Tibial nerve (tissue), 4 donors: ENCODE data around the gene TMEM255B. TPM values are rescaled to one million over a fixed set of nuclear protein-coding genes. Genes with fewer than 3 reads are reported as not detected.

Experiments used
- DNase-seq, 2 donors: peaks; one replicate each; pipeline ENCODE4 v3.0.0-alpha.2; 2019; ENCODE audit warnings: low spot score in 2 of 2
- H3K27ac ChIP-seq, 4 donors: fragments of 200-600 bp; sonication (generic) in 3 of 4; one replicate each; pipeline ENCODE4 v1.5.1; 2017 to 2019; ENCODE audit warnings: mild to moderate bottlenecking in 1 of 4
- H3K27me3 ChIP-seq, 2 donors: fragments of 200-600 bp; sonication (generic) in 1 of 2; one replicate each; pipeline versions ENCODE4 v1.5.1 to v1.6.0; 2017 to 2019
- H3K36me3 ChIP-seq, 3 donors: fragments of 200-600 bp; sonication (generic); one replicate each; pipeline ENCODE4 v1.5.1; 2018 to 2019
- H3K4me1 ChIP-seq, 4 donors: fragments of 200-600 bp; sonication (generic) in 3 of 4; one replicate each; pipeline ENCODE4 v1.5.1; 2017 to 2019
- H3K4me3 ChIP-seq, 4 donors: fragments of 200-600 bp; sonication (generic) in 3 of 4; one replicate each; pipeline ENCODE4 v1.5.1; 2017 to 2019; ENCODE audit warnings: mild to moderate bottlenecking in 1 of 4, moderate library complexity in 1 of 4
- H3K9me3 ChIP-seq, 4 donors: fragments of 200-600 bp; sonication (generic) in 3 of 4; one replicate each; pipeline ENCODE4 v1.5.1; 2017 to 2019
- EP300 ChIP-seq, 2 donors: sonication (generic); formaldehyde crosslinking; IDR thresholded peaks; one replicate each; pipeline ENCODE4 v1.6.1; 2017; ENCODE audit warnings: antibody characterized with exemption in 2 of 2, mild to moderate bottlenecking in 1 of 2
- POLR2A ChIP-seq, 2 donors: fragments of 450-650 bp; IDR thresholded peaks; one replicate each; pipeline ENCODE4 v1.6.1; 2017; ENCODE audit warnings: antibody characterized with exemption in 2 of 2, mild to moderate bottlenecking in 2 of 2, moderate library complexity in 2 of 2
- WGBS, 2 donors: methylation state at CpG; one replicate each; pipeline ENCODE4 v1.1.5; 2018; 5-methylcytosine and 5-hydroxymethylcytosine counted together
- total RNA-seq, 4 donors: library from RNA; depleted of rRNA; stranded (reverse); fragments of >200 nt; gene quantifications; one replicate each; pipeline ENCODE4 v1.1.0, GENCODE V29; 2016
- TF ChIP-seq, protein P1 (sequence below), 5 experiments: fragments of 200-600 bp in 3 of 5; fragments of 450-650 bp in 2 of 5; sonication (generic) in 3 of 5; IDR thresholded peaks; one replicate each; pipeline ENCODE4 v1.5.1; 2016 to 2019; ENCODE audit warnings: antibody characterized with exemption in 5 of 5, mild to moderate bottlenecking in 3 of 5, moderate library complexity in 2 of 5

Gene TMEM255B
- total RNA-seq, 4 donors from 2014 or later: 3.3 to 21.6 (median 10.9) TPM

DNA sequence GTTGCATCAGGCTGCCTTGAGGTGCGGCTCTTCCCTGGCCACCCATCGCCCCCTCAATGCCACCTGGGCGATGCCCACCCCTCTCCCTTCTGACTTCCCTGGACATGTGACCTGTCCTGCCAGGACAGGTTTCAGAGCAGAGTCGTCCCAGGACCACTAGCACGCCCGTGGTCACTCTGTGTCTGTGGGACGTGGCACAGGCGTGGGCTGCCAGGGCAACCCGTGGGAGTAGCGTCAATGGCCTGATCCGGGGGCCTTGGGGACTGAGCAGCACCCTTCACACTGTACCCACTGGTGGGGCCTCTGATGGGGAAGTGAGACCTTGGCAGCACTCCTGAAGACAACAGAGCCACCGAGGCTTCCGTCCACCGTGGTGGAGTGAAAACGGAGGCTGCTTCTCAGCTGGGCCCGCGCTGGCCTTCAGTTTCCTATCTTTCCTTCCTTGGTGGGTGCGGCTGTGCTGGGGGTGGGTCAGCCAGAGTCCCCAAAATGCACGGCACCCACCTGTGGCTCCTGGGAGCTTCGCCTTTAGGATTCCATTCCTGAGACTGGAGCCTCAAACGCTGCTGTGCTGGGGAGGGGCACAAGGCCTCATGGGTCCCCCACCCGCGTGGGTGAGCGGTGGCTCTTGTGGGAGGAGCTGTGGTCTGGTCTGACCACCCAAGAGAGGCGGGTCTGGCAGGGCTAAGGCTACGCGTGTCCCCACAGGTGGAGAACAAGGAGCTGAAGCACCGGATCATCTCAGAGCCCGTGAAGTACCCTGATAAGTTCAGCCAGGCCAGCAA lies 26.7 kb upstream of the TMEM255B start:
- no peaks in the 10 kb centered on the region for H3K9me3 ChIP-seq
- TF ChIP-seq EP300 (IDR thresholded peaks at IDR 0.05): no peak
- TF ChIP-seq, protein P1, sequence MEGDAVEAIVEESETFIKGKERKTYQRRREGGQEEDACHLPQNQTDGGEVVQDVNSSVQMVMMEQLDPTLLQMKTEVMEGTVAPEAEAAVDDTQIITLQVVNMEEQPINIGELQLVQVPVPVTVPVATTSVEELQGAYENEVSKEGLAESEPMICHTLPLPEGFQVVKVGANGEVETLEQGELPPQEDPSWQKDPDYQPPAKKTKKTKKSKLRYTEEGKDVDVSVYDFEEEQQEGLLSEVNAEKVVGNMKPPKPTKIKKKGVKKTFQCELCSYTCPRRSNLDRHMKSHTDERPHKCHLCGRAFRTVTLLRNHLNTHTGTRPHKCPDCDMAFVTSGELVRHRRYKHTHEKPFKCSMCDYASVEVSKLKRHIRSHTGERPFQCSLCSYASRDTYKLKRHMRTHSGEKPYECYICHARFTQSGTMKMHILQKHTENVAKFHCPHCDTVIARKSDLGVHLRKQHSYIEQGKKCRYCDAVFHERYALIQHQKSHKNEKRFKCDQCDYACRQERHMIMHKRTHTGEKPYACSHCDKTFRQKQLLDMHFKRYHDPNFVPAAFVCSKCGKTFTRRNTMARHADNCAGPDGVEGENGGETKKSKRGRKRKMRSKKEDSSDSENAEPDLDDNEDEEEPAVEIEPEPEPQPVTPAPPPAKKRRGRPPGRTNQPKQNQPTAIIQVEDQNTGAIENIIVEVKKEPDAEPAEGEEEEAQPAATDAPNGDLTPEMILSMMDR (IDR thresholded peaks at IDR 0.05): no peak
- TF ChIP-seq POLR2A (IDR thresholded peaks at IDR 0.05): no peak
- H3K36me3 ChIP-seq: no peaks in the 10 kb centered on the region
- peaks cover 0 to 43% of the 10 kb centered on the region in 2 donors for H3K27me3 ChIP-seq
- H3K27ac ChIP-seq: no peak overlapping the region
- no peaks in the 10 kb centered on the region for H3K4me1 ChIP-seq
- H3K4me3 ChIP-seq: no peak overlapping the region
- no peak for DNase-seq
- 82 to 86% methylated on average over 15 of the region's 29 CpGs for WGBS, 2 donors

DNA sequence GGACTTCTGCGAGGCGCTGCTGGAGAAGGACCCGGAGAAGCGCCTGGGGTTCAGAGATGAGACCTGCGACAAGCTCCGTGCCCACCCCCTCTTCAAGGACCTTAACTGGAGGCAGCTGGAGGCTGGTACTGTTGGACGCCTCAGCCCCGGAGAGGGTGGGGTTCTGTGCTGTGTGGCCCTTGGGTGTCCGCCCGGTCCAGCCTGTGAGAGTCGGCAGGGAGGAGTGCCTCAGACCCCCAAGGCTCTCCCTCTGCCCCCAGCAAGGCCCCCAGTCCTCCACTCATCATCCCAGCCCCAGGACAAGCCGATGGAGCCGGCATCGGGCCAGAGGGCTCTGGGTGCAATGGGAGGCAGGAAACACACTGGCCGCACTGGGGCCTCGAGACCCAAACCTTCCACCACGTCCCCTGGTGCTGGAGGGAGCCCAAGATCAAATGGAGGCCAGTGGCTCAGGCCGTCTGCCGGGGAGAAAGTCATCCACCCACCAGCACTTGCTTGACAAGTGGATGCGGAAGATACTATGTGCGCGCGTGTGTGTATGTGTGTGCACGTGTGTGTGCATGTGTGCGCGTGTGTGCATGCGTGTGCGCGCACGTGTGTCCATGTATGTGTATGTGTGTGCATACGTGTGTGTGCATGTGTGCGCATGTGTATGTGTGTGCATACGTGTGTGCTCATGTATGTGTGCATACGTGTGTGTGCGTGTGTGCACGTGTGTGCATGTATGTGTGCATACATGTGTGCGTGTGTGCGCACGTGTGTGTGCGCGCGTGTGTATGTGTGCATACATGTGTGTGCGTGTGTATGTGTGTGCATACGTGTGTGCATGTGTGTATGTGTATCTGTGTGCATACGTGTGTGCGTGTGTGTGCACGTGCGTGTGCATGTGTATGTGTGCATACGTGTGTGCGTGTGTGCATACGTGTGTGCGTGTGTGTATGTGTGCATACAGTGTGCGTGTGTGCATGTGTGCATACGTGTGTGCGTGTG lies 25.8 kb upstream of the TMEM255B start:
- 91 to 92% methylated on average over 52 to 55 of the region's 55 CpGs for WGBS, 2 donors
- no peak for DNase-seq
- no peak for TF ChIP-seq POLR2A (IDR thresholded peaks at IDR 0.05)
- no peak for TF ChIP-seq EP300 (IDR thresholded peaks at IDR 0.05)
- TF ChIP-seq, protein P1 (IDR thresholded peaks at IDR 0.05): no peak
- H3K4me3 ChIP-seq: no peak overlapping the region
- no peaks in the 10 kb centered on the region for H3K9me3 ChIP-seq
- peaks cover 0 to 48% of the 10 kb centered on the region in 2 donors for H3K27me3 ChIP-seq
- no peaks in the 10 kb centered on the region for H3K36me3 ChIP-seq
- H3K27ac ChIP-seq: no peak overlapping the region
- no peaks in the 10 kb centered on the region for H3K4me1 ChIP-seq

DNA sequence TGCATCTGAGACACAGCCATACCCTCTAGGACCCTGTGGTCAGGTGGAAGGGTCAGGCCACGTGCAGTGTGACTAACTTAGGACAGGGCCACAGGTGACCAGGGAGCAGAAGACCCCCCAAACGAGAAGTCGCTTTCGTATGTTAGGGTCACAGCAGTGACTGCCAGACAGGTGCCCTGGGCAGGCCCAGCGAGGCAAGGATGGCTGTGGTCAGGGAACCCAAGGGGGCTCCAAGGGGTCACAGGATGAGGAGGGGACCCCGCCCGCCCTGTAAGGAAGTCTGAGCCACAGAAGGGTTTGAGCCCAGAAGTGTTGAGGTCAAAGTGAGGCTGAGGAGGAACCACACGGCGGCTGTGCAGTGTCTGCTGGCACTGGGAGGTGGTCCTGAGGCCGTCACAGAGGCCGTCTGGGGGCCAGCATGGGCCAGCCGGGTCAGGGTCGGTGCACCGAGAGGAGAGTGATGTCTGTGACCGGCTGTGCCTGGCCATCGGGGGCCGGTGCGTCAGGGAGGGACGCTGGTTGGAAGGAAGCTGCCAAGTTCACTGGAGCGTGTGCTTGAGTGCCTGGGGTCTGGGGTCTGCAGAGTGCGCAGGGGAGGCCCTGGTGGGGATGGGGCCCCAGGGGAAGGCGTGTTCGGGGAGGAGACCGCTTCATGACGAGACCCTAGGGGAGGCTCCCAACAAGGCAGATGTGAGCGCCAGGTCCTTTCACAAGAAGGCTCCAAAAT lies 24.8 kb upstream of the TMEM255B start:
- no peak for DNase-seq
- Histone ChIP-seq H3K4me3 (no peak overlapping the region), H3K27ac (no peak overlapping the region), H3K27me3 (peaks cover 0 to 38% of the 10 kb centered on the region in 2 donors), H3K4me1 (no peaks in the 10 kb centered on the region), H3K36me3 (no peaks in the 10 kb centered on the region), H3K9me3 (no peaks in the 10 kb centered on the region)
- WGBS, 2 donors: 80 to 87% methylated on average over 24 to 26 of the region's 26 CpGs
- TF ChIP-seq, protein P1 (IDR thresholded peaks at IDR 0.05): no peak
- no peak for TF ChIP-seq EP300 (IDR thresholded peaks at IDR 0.05)

DNA sequence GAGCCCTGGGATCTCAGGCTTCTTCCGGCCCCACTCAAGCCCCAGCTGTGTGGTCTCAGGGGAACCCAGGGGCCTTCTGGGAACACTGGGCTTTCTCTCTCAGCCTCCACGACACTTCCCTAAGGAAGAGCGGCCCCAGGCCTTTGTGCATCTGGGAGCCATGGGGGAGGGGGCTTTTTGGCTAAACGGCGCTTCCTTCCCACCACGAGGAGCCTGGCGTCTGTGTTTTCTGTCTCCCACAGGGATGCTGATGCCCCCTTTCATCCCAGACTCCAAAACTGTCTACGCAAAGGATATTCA lies 24.2 kb upstream of the TMEM255B start:
- H3K4me3 ChIP-seq: no peak overlapping the region
- WGBS, 2 donors: 65 to 68% methylated on average over 8 of the region's 8 CpGs

More for the DNA sequence above, 24.2 kb upstream of the TMEM255B start:
- Histone ChIP-seq H3K36me3 (no peaks in the 10 kb centered on the region), H3K27me3 (peaks cover 0 to 33% of the 10 kb centered on the region in 2 donors), H3K27ac (no peak overlapping the region), H3K9me3 (no peaks in the 10 kb centered on the region), H3K4me1 (no peaks in the 10 kb centered on the region)
- no peak for TF ChIP-seq EP300 (IDR thresholded peaks at IDR 0.05)
- no peak for TF ChIP-seq POLR2A (IDR thresholded peaks at IDR 0.05)
- TF ChIP-seq, protein P1 (IDR thresholded peaks at IDR 0.05): no peak
- no peak for DNase-seq
